Body of pancreas (tissue), 4 donors: ENCODE measurements around the gene RNMT.
"Not testable (repeated sequence)": the region's sequence is repeated elsewhere in the genome, so short reads cannot be mapped to it uniquely, and the experiment has no call there.

ENCODE experiments used
- POLR2A ChIP-seq, 3 donors: fragments of 450-650 bp; IDR thresholded peaks; one replicate each; pipeline ENCODE4 v1.6.1; 2016; ENCODE audit warnings: antibody characterized with exemption in 3 of 3, mild to moderate bottlenecking in 2 of 3
- TF ChIP-seq, protein P1 (sequence below), 7 experiments: fragments of 450-650 bp in 4 of 7; fragments of 200-600 bp in 3 of 7; sonication (generic) in 3 of 7; IDR thresholded peaks; one replicate each; pipeline ENCODE4 v1.5.1; 2016 to 2019; ENCODE audit warnings: antibody characterized with exemption in 7 of 7

DNA sequence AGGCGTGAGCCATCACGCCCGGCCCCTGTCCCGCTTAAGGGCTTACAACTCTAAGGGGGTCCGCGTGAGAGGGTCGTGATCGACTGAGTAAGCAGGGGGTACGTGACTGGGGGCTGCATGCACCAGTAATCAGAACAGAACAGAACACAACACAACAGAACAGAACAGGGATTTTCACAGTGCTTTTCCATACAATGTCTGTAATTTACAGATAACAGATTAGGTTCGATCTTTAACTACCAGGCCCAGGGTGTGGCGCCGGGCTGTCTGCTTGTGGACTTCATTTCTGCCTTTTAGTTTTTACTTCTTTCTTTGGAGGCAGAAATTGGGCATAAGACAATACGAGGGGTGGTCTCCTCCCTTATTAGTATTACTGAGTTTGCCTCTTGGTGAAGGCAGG lies 49.1 kb upstream of the RNMT start:
- TF ChIP-seq, protein P1, sequence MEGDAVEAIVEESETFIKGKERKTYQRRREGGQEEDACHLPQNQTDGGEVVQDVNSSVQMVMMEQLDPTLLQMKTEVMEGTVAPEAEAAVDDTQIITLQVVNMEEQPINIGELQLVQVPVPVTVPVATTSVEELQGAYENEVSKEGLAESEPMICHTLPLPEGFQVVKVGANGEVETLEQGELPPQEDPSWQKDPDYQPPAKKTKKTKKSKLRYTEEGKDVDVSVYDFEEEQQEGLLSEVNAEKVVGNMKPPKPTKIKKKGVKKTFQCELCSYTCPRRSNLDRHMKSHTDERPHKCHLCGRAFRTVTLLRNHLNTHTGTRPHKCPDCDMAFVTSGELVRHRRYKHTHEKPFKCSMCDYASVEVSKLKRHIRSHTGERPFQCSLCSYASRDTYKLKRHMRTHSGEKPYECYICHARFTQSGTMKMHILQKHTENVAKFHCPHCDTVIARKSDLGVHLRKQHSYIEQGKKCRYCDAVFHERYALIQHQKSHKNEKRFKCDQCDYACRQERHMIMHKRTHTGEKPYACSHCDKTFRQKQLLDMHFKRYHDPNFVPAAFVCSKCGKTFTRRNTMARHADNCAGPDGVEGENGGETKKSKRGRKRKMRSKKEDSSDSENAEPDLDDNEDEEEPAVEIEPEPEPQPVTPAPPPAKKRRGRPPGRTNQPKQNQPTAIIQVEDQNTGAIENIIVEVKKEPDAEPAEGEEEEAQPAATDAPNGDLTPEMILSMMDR (IDR thresholded peaks at IDR 0.05): not testable (repeated sequence)
- TF ChIP-seq POLR2A (IDR thresholded peaks at IDR 0.05): not testable (repeated sequence)
